ENCODE results near the gene UAP1L1. TPM values are rescaled to one million over a fixed set of nuclear protein-coding genes. Genes with fewer than 3 reads are reported as not detected.

UAP1L1 gene
- total and polyA plus RNA-seq, 12 donors = 3.4 to 24.3 (median 8.5) TPM

- intact Hi-C loops (cut with DNase I) = no loop called here
- no peak for ATAC-seq
- H3K27me3 ChIP-seq = no peaks in the 10 kb centered on the region
- H3K36me3 ChIP-seq = peaks cover 0 to 19% (median 12%) of the 10 kb centered on the region in 9 donors
- H3K4me1 ChIP-seq = peaks cover 15 to 51% (median 24%) of the 10 kb centered on the region in 9 donors
- no peak for TF ChIP-seq CTCF (IDR thresholded peaks at IDR 0.05)
- H3K4me3 ChIP-seq = no peak overlapping the region
- H3K9me3 ChIP-seq = no peaks in the 10 kb centered on the region
- no peak for DNase-seq
- WGBS, 2 donors = 87 to 91% methylated on average over 12 of the region's 12 CpGs
- no peak overlapping the region for H3K27ac ChIP-seq
Observed at GRCh38 chr9:137075275-137075775, 2.0 kb upstream of the UAP1L1 start.

DNA sequence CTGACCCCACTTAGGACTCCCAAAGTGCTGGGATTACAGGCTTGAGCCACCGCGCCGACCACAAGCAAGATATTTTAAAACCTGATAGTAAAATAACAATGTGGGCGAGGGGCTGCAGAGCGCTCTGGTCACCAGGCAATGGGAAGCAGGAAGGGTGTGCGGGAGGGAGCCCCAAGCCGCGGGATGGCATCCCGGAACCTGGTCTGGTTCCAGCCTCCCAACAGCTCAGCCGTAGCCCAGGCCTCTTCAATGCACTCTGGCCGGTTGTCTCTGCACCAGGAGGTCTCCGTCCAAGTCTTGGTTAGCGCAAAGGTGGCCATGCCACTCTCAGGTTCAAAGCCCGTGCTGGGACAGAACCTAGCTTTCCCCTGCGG is 694 bp upstream of the UAP1L1 start:
- ATAC-seq = peak in 2 of 8 donors; percentile 2 to 16
- H3K27me3 ChIP-seq = no peaks in the 10 kb centered on the region
- peaks cover 0 to 32% (median 18%) of the 10 kb centered on the region in 9 donors for H3K36me3 ChIP-seq
- H3K4me3 ChIP-seq = peak overlapping the region in 9 of 10 donors; percentile 62 to 79 (median 72)
- TF ChIP-seq CTCF (IDR thresholded peaks at IDR 0.05) = no peak
- no peaks in the 10 kb centered on the region for H3K9me3 ChIP-seq
- H3K27ac ChIP-seq = peak overlapping the region in 9 of 10 donors; percentile 12 to 82 (median 64)
- intact Hi-C loops (cut with DNase I) = no loop called here
- no peak for DNase-seq
- WGBS, 2 donors = 65 to 68% methylated on average over 15 of the region's 15 CpGs
- peaks cover 8 to 40% (median 14%) of the 10 kb centered on the region in 9 donors for H3K4me1 ChIP-seq

DNA sequence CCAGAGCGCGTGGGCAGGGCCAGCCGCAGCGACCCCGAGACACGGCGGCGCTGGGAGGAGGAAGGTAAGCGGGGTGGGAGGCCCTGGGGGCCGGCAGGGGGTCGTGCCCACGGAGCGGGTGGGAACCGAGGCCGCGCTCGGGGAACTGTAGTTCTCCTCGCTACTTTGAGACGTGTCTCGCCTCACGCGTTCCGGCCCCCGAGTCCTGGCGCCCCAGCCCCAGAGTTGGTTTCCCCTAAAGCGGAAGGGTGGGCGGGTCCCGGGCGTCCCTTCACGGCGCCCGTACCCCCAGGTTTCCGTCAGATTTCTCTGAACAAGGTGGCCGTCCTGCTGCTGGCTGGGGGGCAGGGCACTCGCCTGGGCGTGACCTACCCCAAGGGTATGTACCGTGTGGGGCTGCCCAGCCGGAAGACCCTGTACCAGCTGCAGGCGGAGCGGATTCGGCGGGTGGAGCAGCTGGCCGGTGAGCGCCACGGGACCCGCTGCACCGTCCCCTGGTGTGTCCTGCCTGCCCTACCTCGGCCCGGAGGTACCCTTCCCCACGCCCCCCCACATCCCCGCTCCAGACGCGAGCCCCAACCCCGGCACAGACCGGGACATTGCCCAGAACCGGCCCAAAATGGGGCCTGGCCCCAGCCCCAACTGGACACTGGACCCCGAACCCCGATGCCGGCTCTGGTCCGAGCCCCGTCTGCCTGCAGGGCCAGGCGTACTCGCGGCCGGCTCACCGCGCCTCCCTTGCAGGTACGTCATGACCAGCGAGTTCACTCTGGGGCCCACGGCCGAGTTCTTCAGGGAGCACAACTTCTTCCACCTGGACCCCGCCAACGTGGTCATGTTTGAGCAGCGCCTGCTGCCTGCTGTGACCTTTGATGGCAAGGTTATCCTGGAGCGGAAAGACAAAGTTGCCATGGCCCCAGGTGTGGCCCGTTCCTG is 709 bp downstream of the UAP1L1 start:
- Histone ChIP-seq H3K4me1 (peaks cover 8 to 34% (median 13%) of the 10 kb centered on the region in 9 donors), H3K9me3 (no peaks in the 10 kb centered on the region), H3K36me3 (peaks cover 0 to 46% (median 18%) of the 10 kb centered on the region in 9 donors), H3K27me3 (no peaks in the 10 kb centered on the region), H3K4me3 (peak overlapping the region; percentile 37 to 79 (median 72)), H3K27ac (peak overlapping the region in 9 of 10 donors; percentile 16 to 82 (median 35))
- intact Hi-C loops (cut with DNase I) = no loop called here
- WGBS, 2 donors = 15 to 19% methylated on average over 68 to 76 of the region's 76 CpGs
- TF ChIP-seq CTCF (IDR thresholded peaks at IDR 0.05) = no peak
- DNase-seq (peak in 1 of 2 donors; percentile 43), ATAC-seq (peak in 6 of 8 donors; percentile 5 to 28 (median 14))

DNA sequence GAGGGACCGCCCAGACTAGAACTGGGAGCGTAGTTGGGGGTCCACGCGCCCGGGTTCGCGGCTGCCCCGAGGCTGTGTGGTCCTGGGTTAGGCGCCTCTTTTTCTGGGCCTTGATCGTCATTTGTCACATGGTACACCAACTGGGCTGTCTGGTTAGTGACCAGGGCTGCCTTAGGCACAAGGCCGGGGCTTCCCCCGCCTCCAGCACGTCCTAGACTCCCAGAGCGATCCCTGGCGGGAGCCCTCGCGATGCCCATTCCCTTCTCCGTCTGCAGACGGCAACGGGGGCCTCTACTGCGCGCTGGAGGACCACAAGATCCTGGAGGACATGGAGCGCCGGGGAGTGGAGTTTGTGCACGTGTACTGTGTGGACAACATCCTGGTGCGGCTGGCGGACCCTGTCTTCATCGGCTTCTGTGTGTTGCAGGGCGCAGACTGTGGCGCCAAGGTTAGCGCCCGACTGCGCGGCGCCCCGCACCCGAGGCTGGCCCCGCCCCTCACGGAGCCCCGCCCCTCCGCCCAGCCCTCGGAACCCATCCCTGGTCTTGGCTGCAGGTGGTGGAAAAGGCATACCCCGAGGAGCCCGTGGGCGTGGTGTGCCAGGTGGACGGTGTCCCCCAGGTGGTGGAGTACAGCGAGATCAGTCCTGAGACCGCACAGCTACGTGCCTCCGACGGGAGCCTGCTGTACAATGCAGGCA is 1.5 kb downstream of the UAP1L1 start:
- no peak overlapping the region for H3K27ac ChIP-seq

More for the DNA sequence above, 1.5 kb downstream of the UAP1L1 start:
- Histone ChIP-seq H3K9me3 (no peaks in the 10 kb centered on the region), H3K27me3 (no peaks in the 10 kb centered on the region), H3K36me3 (peaks cover 0 to 54% (median 18%) of the 10 kb centered on the region in 9 donors), H3K4me3 (peak overlapping the region in 8 of 10 donors; percentile 62 to 79 (median 72)), H3K4me1 (peaks cover 8 to 36% (median 13%) of the 10 kb centered on the region in 9 donors)
- DNase-seq (no peak), ATAC-seq (no peak)
- TF ChIP-seq CTCF (IDR thresholded peaks at IDR 0.05) = no peak
- intact Hi-C loops (cut with DNase I) = no loop called here
- 70 to 76% methylated on average over 51 of the region's 51 CpGs for WGBS, 2 donors

Data from heart right ventricle (tissue), 16 donors.